PC-3 (cell line): ENCODE measurements around the gene TRIM62.

Experiments used
- CTCF ChIP-seq: fragments of 300-600 bp; sonication (generic); conservative IDR thresholded peaks from 2 replicates; pipeline ENCODE4 v1.5.1; 2017; ENCODE audit warnings: antibody characterized with exemption, low read depth, mild to moderate bottlenecking, low read length
- EZH2 ChIP-seq: fragments of 300-600 bp; sonication (generic); IDR thresholded peaks from one replicate; pipeline ENCODE4 v1.6.1; 2017; ENCODE audit warnings: antibody characterized with exemption, mild to moderate bottlenecking, low read length; ENCODE audit not compliant: unreplicated experiment
- EZH2phosphoT487 ChIP-seq: fragments of 300-600 bp; sonication (generic); IDR thresholded peaks from 2 replicates; pipeline ENCODE4 v1.6.1; 2018; ENCODE audit warnings: mild to moderate bottlenecking, antibody characterized with exemption, low read length, borderline replicate concordance

GRCh38 chr1:33133478-33134105, 48.3 kb downstream of the TRIM62 start:
- no peak for TF ChIP-seq CTCF
- TF ChIP-seq EZH2phosphoT487: no peak
- TF ChIP-seq EZH2: no peak
